Astrocyte (in vitro differentiated cells and primary cell): ENCODE measurements around the gene AP1G2.
"Not testable (repeated sequence)": the region's sequence is repeated elsewhere in the genome, so short reads cannot be mapped to it uniquely, and the experiment has no call there.

Source experiments
- CTCF ChIP-seq: IDR thresholded peaks from 2 replicates; pipeline ENCODE4 v1.5.1; 2011; ENCODE audit warnings: low read depth, mild to moderate bottlenecking, inconsistent platforms, low read length, moderate library complexity; ENCODE audit not compliant: insufficient read depth
- EZH2 ChIP-seq: IDR thresholded peaks from 2 replicates; pipeline ENCODE4 v1.6.1; 2012; ENCODE audit warnings: mild to moderate bottlenecking, low read length, inconsistent platforms; ENCODE audit not compliant: insufficient read depth

GRCh38 chr14:23583761-23584526 is 16.4 kb upstream of the AP1G2 start:
- not testable (repeated sequence) for TF ChIP-seq CTCF, EZH2
